Right lobe of liver (tissue), 4 donors: Measurements from ENCODE around the gene C17orf107.
"Not testable (repeated sequence)": the region's sequence is repeated elsewhere in the genome, so short reads cannot be mapped to it uniquely, and the experiment has no call there.

Source experiments
- CTCF ChIP-seq, 4 donors: fragments of 200-600 bp in 3 of 4; fragments of 450-650 bp in 1 of 4; IDR thresholded peaks; one replicate each; pipeline versions ENCODE4 v1.5.1 to v1.8.0; 2016 to 2022; ENCODE audit warnings: antibody characterized with exemption in 4 of 4, mild to moderate bottlenecking in 2 of 4
- POLR2A ChIP-seq: fragments of 450-650 bp; IDR thresholded peaks from one replicate; pipeline ENCODE4 v1.6.1; 2017; ENCODE audit warnings: antibody characterized with exemption, mild to moderate bottlenecking
- donor health status: DM: no; HTN: no; CAD: no.
- donor health status: DM: no; HTN: no; CAD: no.
- donor health status: DM: no; HTN: yes; CAD: no.

DNA sequence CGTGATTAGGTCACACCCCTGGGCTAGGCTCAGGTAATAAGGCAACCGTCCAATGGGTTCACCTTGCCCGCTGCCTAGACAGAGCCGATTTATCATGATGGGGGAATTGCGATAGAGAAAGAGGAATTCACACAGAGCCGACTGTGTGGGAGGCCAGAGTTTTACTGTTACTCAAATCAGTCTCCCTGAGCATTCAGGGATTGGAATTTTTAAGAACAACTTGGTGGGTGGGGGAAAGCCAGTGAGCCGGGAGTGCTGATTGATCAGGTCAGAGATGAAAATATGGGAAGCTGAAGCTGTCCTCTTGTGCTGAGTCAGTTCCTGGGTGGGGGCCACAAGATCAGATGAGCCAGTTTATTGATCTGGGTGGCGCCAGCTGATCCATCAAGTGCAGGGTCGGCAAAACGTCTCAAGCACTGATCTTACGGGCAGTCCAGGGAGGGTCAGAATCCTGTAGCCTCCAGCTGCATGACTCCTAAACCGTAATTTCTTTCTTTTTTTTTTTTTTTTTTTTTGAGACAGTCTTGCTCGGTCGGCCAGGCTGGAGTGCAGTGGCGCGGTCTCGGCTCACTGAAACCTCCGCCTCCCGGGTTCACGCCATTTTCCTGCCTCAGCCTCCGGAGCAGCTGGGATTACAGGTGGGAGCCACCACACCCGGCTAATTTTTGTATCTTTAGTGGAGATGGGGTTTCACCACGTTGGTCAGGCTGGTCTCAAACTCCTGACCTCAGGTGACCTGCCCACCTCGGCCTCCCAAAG is 27.4 kb downstream of the C17orf107 start:
- not testable (repeated sequence) for TF ChIP-seq CTCF (IDR thresholded peaks at IDR 0.05); POLR2A
